Effector CD8-positive, alpha-beta T cell (primary cell): ENCODE data around the gene HOTAIR.

Experiments
- DNase-seq: peaks from one replicate; lab custom pipeline; 2025; lab: John Stamatoyannopoulos, UW
- total RNA-seq, 4 experiments: gene quantifications; one replicate each; lab custom pipeline; 2026; lab: John Stamatoyannopoulos, UW

HOTAIR gene
- total RNA-seq, result 0 to 0.09 (median 0) reads per million in 4 experiments

GRCh38 chr12:53974084-53975063 is at the start of gene HOTAIR:
TSS of gene HOTAIR (minus strand) at chr12:53974954.
- DNase-seq, result no peak

GRCh38 chr12:54024127-54024526 is 49.4 kb upstream of the HOTAIR start:
- DNase-seq, result no peak

GRCh38 chr12:54022960-54023884 is 48.5 kb upstream of the HOTAIR start:
- no peak for DNase-seq

GRCh38 chr12:54021432-54022013 is 46.8 kb upstream of the HOTAIR start:
- no peak for DNase-seq

GRCh38 chr12:54020591-54021405 is 46.0 kb upstream of the HOTAIR start:
- no peak for DNase-seq

GRCh38 chr12:54019924-54020590 is 45.3 kb upstream of the HOTAIR start:
- no peak for DNase-seq

GRCh38 chr12:54019091-54019811 is 44.5 kb upstream of the HOTAIR start:
- DNase-seq, result no peak

- no peak for DNase-seq
Observed at GRCh38 chr12:54018468-54018984, 43.8 kb upstream of the HOTAIR start.

GRCh38 chr12:54017878-54018467 is 43.2 kb upstream of the HOTAIR start:
- DNase-seq, result peak; percentile 59

GRCh38 chr12:54017027-54017788 is 42.5 kb upstream of the HOTAIR start:
- no peak for DNase-seq

- DNase-seq, result no peak
Observed at GRCh38 chr12:54016478-54016964, 41.8 kb upstream of the HOTAIR start.

- DNase-seq, result no peak
Observed at GRCh38 chr12:54016051-54016450, 41.3 kb upstream of the HOTAIR start.

- DNase-seq, result no peak
Observed at GRCh38 chr12:54015018-54015931, 40.5 kb upstream of the HOTAIR start.

- no peak for DNase-seq
Observed at GRCh38 chr12:54014377-54015017, 39.7 kb upstream of the HOTAIR start.

GRCh38 chr12:54012631-54013409 is 38.1 kb upstream of the HOTAIR start:
- no peak for DNase-seq
